HEK293 (cell line): ENCODE measurements around the gene PIN4.

ENCODE experiments used
- CTCF ChIA-PET: fragments of 350-600 bp; formaldehyde crosslinking; extraction: SDS; loops from one replicate; lab custom pipeline; 2021; ENCODE audit warnings: antibody characterized with exemption; lab: Yijun Ruan, JAX
- POLR2A ChIA-PET: fragments of 300-600 bp; formaldehyde crosslinking; extraction: SDS; loops from one replicate; lab custom pipeline; 2020; ENCODE audit warnings: antibody characterized with exemption, inconsistent platforms; lab: Yijun Ruan, JAX
- H3K27ac ChIP-seq: fragments of 200-500 bp; sonication (Bioruptor generic); 2 replicates; pipeline ENCODE4 v1.5.1; 2014; ENCODE audit warnings: low read depth, low read length, control low read depth, inconsistent platforms; ENCODE audit errors: extremely low read depth
- H3K36me3 ChIP-seq, 2 experiments: fragments of 200-500 bp in 1 of 2; sonication (Bioruptor generic) in 1 of 2; 1 replicate in 1 of 2; 2 replicates in 1 of 2; pipeline ENCODE4 v1.5.1; 2014 to 2017; ENCODE audit warnings: inconsistent platforms in 2 of 2, low read length in 2 of 2; ENCODE audit not compliant: control insufficient read depth in 2 of 2, insufficient read depth in 1 of 2
- H3K4me1 ChIP-seq: fragments of 200-500 bp; sonication (Bioruptor generic); 2 replicates; pipeline ENCODE4 v1.5.1; 2014; ENCODE audit warnings: mild to moderate bottlenecking, low read length, inconsistent platforms; ENCODE audit not compliant: control insufficient read depth, insufficient read depth
- H3K4me3 ChIP-seq: 2 replicates; pipeline ENCODE4 v1.5.1; 2011; ENCODE audit warnings: low read depth, mild to moderate bottlenecking, control low read depth, low read length, moderate library complexity
- H3K9me3 ChIP-seq: fragments of 200-500 bp; sonication (Bioruptor generic); 2 replicates; pipeline ENCODE4 v1.5.1; 2014; ENCODE audit warnings: low read depth, low read length, inconsistent platforms; ENCODE audit not compliant: control insufficient read depth, insufficient read depth
- HOXC10 ChIP-seq: sonication (generic); formaldehyde crosslinking; IDR thresholded peaks from 2 replicates; pipeline ENCODE4 v1.8.1; 2023; ENCODE audit warnings: mild to moderate bottlenecking, missing genetic modification reagents
- KLF10 ChIP-seq: fragments of 450-650 bp; IDR thresholded peaks from 2 replicates; pipeline ENCODE4 v1.5.1; 2018; ENCODE audit warnings: missing biosample characterization, mild to moderate bottlenecking, missing genetic modification characterization
- MZF1 ChIP-seq: fragments of 450-650 bp; formaldehyde crosslinking; IDR thresholded peaks from 2 replicates; pipeline ENCODE4 v1.5.1; 2017; ENCODE audit warnings: missing biosample characterization, missing genetic modification characterization, borderline replicate concordance
- OSR2 ChIP-seq: fragments of 450-650 bp; formaldehyde crosslinking; IDR thresholded peaks from 2 replicates; pipeline ENCODE4 v1.5.1; 2016; ENCODE audit warnings: missing biosample characterization, missing genetic modification characterization
- YY1 ChIP-seq: fragments of 450-650 bp; formaldehyde crosslinking; IDR thresholded peaks from 2 replicates; pipeline ENCODE4 v1.5.1; 2018; ENCODE audit warnings: missing biosample characterization, missing genetic modification characterization
- ZBTB21 ChIP-seq: fragments of 450-650 bp; formaldehyde crosslinking; IDR thresholded peaks from 2 replicates; pipeline ENCODE4 v1.5.1; 2017; ENCODE audit warnings: missing biosample characterization, missing genetic modification characterization
- ZBTB8A ChIP-seq: fragments of 450-650 bp; formaldehyde crosslinking; IDR thresholded peaks from 2 replicates; pipeline ENCODE4 v1.5.1; 2016; ENCODE audit warnings: missing biosample characterization, missing genetic modification characterization
- ZFHX2 ChIP-seq: fragments of 450-650 bp; formaldehyde crosslinking; conservative IDR thresholded peaks from 2 replicates; pipeline ENCODE4 v1.5.1; 2016; ENCODE audit warnings: missing biosample characterization, missing genetic modification characterization
- ZNF155 ChIP-seq: fragments of 450-650 bp; formaldehyde crosslinking; IDR thresholded peaks from 2 replicates; pipeline ENCODE4 v1.5.1; 2016; ENCODE audit warnings: missing biosample characterization, missing genetic modification characterization
- ZNF223 ChIP-seq: fragments of 450-650 bp; formaldehyde crosslinking; IDR thresholded peaks from 2 replicates; pipeline ENCODE4 v1.5.1; 2016; ENCODE audit warnings: missing biosample characterization, missing genetic modification characterization
- ZNF239 ChIP-seq: fragments of 450-650 bp; formaldehyde crosslinking; IDR thresholded peaks from 2 replicates; pipeline ENCODE4 v1.5.1; 2016; ENCODE audit warnings: missing biosample characterization, missing genetic modification characterization
- ZNF623 ChIP-seq: fragments of 450-650 bp; formaldehyde crosslinking; IDR thresholded peaks from 2 replicates; pipeline ENCODE4 v1.5.1; 2016; ENCODE audit warnings: missing biosample characterization, missing genetic modification characterization
- ZNF626 ChIP-seq: fragments of 450-650 bp; sonication (Bioruptor Pico); formaldehyde crosslinking; IDR thresholded peaks from 2 replicates; pipeline ENCODE4 v1.5.1; 2018; ENCODE audit warnings: missing biosample characterization, missing genetic modification characterization, inconsistent platforms
- ZNF768 ChIP-seq: fragments of 450-650 bp; formaldehyde crosslinking; IDR thresholded peaks from 2 replicates; pipeline ENCODE4 v1.5.1; 2018; ENCODE audit warnings: missing biosample characterization, mild to moderate bottlenecking, missing genetic modification characterization
- ZSCAN30 ChIP-seq: fragments of 450-650 bp; IDR thresholded peaks from 2 replicates; pipeline ENCODE4 v1.5.1; 2018; ENCODE audit warnings: missing biosample characterization, mild to moderate bottlenecking, missing genetic modification characterization, moderate library complexity
- TF ChIP-seq, protein P1 (sequence below): fragments of 450-650 bp; formaldehyde crosslinking; IDR thresholded peaks from 2 replicates; pipeline ENCODE4 v1.5.1; 2016; ENCODE audit warnings: missing biosample characterization, missing genetic modification characterization
- TF ChIP-seq, protein P2 (sequence below): fragments of 450-650 bp; formaldehyde crosslinking; IDR thresholded peaks from 2 replicates; pipeline ENCODE4 v1.5.1; 2017; ENCODE audit warnings: missing biosample characterization, mild to moderate bottlenecking, missing genetic modification characterization, moderate library complexity
- TF ChIP-seq, protein P3 (sequence below): fragments of 450-650 bp; formaldehyde crosslinking; IDR thresholded peaks from 2 replicates; pipeline ENCODE4 v1.5.1; 2016; ENCODE audit warnings: missing biosample characterization, missing genetic modification characterization, low read depth
- TF ChIP-seq, protein P4 (sequence below): fragments of 450-650 bp; formaldehyde crosslinking; IDR thresholded peaks from 2 replicates; pipeline ENCODE4 v1.5.1; 2016; ENCODE audit warnings: missing biosample characterization, missing genetic modification characterization
- TF ChIP-seq, protein P5 (sequence below): fragments of 450-650 bp; formaldehyde crosslinking; IDR thresholded peaks from 2 replicates; pipeline ENCODE4 v1.5.1; 2016; ENCODE audit warnings: missing biosample characterization, missing genetic modification characterization

PIN4 gene

DNA sequence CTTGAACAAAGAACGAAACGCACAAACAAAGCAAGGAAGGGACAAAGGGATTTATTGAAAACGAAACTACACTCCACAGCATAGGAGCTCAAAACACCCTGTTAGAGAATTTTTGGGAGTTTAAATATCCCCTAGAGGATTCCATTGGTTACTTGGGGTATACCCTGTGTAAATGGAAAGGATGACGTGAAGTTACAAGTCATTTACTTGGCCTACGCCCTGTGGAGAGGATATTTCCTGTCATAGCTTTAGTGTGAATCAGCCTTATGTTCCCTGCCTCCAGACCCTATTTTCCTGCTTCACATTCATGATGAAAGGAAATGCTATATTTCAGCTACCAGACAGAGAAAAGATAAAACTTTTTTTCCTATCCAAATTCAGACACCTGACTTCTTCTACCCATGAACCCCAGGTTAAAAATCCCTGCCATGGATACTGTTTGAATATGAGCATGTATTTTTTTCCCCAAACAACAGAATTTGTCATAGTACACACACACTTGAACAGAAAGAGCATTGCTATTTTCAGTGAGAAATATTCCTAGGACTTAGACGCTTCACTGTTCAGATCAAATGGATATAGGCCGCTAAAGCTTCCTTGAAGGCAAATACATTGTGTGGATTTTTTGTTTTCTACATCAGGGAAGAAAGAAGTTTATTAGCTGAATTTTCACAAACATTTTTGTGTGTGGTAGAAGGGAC is 20.4 kb downstream of the PIN4 start (continued):
- TF ChIP-seq, protein P1, sequence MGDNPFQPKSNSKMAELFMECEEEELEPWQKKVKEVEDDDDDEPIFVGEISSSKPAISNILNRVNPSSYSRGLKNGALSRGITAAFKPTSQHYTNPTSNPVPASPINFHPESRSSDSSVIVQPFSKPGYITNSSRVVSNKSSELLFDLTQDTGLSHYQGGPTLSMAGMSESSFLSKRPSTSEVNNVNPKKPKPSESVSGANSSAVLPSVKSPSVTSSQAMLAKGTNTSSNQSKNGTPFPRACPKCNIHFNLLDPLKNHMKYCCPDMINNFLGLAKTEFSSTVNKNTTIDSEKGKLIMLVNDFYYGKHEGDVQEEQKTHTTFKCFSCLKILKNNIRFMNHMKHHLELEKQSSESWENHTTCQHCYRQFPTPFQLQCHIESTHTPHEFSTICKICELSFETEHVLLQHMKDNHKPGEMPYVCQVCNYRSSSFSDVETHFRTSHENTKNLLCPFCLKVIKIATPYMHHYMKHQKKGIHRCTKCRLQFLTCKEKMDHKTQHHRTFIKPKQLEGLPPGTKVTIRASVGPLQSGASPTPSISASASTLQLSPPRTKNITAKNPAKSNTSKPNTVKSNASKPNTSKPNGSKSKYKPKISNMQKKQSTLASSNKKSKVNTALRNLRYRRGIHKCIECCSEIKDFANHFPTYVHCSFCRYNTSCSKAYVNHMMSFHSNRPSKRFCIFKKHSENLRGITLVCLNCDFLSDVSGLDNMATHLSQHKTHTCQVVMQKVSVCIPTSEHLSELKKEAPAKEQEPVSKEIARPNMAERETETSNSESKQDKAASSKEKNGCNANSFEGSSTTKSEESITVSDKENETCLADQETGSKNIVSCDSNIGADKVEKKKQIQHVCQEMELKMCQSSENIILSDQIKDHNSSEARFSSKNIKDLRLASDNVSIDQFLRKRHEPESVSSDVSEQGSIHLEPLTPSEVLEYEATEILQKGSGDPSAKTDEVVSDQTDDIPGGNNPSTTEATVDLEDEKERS (tag by site-specific recombination): no peak
- TF ChIP-seq ZBTB21 (tag by site-specific recombination): no peak

DNA sequence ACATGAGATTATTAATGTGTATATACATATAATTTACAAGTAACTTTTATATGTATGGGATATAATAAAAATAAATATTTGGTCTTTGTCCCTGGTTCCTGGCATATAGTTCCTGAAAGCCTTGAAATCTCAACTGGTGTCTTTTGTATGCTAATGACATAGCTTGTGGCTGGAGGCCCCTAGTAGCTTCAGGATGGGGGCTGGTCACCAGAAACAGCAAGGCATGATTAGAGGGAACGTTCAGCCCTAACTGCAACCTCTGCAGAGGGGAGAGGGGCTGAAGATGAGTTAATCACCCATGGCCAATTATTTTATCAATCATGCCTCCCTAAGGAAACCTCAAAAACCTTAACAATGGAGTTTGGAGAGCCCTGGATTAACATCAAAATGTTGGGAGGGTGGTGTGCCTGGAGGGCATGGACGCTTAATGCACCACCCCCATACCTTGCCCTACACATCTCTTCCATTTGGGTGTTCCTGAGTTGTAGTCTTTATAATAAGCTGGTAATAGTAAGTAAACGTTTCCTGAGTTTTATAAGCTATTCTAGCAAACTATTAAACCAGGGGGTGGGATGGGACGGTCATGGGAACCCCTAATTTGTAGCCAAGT is 21.3 kb downstream of the PIN4 start:
- Histone ChIP-seq H3K27ac (no peak overlapping the region), H3K4me1 (no peaks in the 10 kb centered on the region), H3K4me3 (no peak overlapping the region), H3K36me3 (peaks cover 57 to 88% of the 10 kb centered on the region in 2 experiments), H3K9me3 (no peaks in the 10 kb centered on the region)
- CTCF ChIA-PET: interaction anchor here (1.1 to 1.4 kb wide), 2 partner anchors 17 to 75 kb away, joined by 3 read pairs; no protein-coding TSS in a partner anchor
- POLR2A ChIA-PET: interaction anchor here (0.7 to 1.5 kb wide), 3 partner anchors 9 to 30 kb away, joined by 3 to 5 read pairs (median 3); partner anchors contain the start of gene PIN4
- TF ChIP-seq ZNF626 (tag by site-specific recombination): no peak
- no peak for TF ChIP-seq ZNF623 (tag by site-specific recombination)
- TF ChIP-seq YY1: no peak
- no peak for TF ChIP-seq ZBTB8A (tag by site-specific recombination)
- TF ChIP-seq ZNF239: no peak
- no peak for TF ChIP-seq HOXC10 (CRISPR knock-in tag)
- TF ChIP-seq, protein P2, sequence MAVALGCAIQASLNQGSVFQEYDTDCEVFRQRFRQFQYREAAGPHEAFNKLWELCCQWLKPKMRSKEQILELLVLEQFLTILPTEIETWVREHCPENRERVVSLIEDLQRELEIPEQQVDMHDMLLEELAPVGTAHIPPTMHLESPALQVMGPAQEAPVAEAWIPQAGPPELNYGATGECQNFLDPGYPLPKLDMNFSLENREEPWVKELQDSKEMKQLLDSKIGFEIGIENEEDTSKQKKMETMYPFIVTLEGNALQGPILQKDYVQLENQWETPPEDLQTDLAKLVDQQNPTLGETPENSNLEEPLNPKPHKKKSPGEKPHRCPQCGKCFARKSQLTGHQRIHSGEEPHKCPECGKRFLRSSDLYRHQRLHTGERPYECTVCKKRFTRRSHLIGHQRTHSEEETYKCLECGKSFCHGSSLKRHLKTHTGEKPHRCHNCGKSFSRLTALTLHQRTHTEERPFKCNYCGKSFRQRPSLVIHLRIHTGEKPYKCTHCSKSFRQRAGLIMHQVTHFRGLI (tag by site-specific recombination): no peak
- no peak for TF ChIP-seq ZSCAN30 (tag by site-specific recombination)
- TF ChIP-seq ZNF155: no peak
- no peak for TF ChIP-seq MZF1

DNA sequence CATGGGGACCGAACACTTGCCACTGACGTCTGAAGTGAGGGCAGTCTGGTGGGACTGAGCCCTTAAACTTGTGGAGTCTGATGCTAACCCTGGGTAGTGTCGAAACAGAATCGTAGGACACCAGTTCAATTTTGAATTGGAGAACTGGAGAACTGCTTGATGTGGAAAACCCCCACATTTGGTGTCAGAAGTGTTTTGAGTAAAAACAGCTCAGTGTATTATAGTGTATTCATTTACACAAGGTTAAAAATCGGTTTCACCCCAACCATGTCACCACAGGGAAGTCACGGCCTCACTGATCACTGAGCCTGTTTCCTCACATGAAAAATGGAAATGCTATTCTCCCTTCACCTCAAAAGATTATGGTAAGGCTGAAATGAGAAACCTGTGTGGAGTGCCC is 21.9 kb downstream of the PIN4 start:
- ChIA-PET CTCF (interaction anchor here (0.6 to 1.4 kb wide), 2 partner anchors 34 to 74 kb away, joined by 3 read pairs; no protein-coding TSS in a partner anchor), POLR2A (interaction anchor here (1.1 to 1.5 kb wide), 2 partner anchors 22 to 30 kb away, joined by 3 read pairs; partner anchors contain the start of gene PIN4)
- Histone ChIP-seq H3K9me3 (no peaks in the 10 kb centered on the region), H3K4me1 (no peaks in the 10 kb centered on the region), H3K36me3 (peaks cover 51 to 88% of the 10 kb centered on the region in 2 experiments), H3K27ac (no peak overlapping the region), H3K4me3 (no peak overlapping the region)
- TF ChIP-seq ZNF768: no peak
- TF ChIP-seq ZFHX2 (tag by site-specific recombination): no peak
- TF ChIP-seq, protein P3, sequence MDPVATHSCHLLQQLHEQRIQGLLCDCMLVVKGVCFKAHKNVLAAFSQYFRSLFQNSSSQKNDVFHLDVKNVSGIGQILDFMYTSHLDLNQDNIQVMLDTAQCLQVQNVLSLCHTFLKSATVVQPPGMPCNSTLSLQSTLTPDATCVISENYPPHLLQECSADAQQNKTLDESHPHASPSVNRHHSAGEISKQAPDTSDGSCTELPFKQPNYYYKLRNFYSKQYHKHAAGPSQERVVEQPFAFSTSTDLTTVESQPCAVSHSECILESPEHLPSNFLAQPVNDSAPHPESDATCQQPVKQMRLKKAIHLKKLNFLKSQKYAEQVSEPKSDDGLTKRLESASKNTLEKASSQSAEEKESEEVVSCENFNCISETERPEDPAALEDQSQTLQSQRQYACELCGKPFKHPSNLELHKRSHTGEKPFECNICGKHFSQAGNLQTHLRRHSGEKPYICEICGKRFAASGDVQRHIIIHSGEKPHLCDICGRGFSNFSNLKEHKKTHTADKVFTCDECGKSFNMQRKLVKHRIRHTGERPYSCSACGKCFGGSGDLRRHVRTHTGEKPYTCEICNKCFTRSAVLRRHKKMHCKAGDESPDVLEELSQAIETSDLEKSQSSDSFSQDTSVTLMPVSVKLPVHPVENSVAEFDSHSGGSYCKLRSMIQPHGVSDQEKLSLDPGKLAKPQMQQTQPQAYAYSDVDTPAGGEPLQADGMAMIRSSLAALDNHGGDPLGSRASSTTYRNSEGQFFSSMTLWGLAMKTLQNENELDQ: no peak
- no peak for TF ChIP-seq KLF10
- TF ChIP-seq, protein P4, sequence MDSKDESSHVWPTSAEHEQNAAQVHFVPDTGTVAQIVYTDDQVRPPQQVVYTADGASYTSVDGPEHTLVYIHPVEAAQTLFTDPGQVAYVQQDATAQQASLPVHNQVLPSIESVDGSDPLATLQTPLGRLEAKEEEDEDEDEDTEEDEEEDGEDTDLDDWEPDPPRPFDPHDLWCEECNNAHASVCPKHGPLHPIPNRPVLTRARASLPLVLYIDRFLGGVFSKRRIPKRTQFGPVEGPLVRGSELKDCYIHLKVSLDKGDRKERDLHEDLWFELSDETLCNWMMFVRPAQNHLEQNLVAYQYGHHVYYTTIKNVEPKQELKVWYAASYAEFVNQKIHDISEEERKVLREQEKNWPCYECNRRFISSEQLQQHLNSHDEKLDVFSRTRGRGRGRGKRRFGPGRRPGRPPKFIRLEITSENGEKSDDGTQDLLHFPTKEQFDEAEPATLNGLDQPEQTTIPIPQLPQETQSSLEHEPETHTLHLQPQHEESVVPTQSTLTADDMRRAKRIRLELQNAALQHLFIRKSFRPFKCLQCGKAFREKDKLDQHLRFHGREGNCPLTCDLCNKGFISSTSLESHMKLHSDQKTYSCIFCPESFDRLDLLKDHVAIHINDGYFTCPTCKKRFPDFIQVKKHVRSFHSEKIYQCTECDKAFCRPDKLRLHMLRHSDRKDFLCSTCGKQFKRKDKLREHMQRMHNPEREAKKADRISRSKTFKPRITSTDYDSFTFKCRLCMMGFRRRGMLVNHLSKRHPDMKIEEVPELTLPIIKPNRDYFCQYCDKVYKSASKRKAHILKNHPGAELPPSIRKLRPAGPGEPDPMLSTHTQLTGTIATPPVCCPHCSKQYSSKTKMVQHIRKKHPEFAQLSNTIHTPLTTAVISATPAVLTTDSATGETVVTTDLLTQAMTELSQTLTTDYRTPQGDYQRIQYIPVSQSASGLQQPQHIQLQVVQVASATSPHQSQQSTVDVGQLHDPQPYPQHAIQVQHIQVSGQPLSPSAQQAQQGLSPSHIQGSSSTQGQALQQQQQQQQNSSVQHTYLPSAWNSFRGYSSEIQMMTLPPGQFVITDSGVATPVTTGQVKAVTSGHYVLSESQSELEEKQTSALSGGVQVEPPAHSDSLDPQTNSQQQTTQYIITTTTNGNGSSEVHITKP (tag by site-specific recombination): no peak
- TF ChIP-seq ZNF223 (tag by site-specific recombination): no peak
- TF ChIP-seq OSR2 (tag by site-specific recombination): no peak
- TF ChIP-seq, protein P5, sequence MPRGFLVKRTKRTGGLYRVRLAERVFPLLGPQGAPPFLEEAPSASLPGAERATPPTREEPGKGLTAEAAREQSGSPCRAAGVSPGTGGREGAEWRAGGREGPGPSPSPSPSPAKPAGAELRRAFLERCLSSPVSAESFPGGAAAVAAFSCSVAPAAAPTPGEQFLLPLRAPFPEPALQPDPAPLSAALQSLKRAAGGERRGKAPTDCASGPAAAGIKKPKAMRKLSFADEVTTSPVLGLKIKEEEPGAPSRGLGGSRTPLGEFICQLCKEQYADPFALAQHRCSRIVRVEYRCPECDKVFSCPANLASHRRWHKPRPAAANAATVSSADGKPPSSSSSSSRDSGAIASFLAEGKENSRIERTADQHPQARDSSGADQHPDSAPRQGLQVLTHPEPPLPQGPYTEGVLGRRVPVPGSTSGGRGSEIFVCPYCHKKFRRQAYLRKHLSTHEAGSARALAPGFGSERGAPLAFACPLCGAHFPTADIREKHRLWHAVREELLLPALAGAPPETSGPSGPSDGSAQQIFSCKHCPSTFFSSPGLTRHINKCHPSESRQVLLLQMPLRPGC (tag by site-specific recombination): no peak
